ENCODE measurements around the gene GGT6. TPM values are rescaled to one million over a fixed set of nuclear protein-coding genes. Genes with fewer than 3 reads are reported as not detected.

The GGT6 gene
- polyA plus RNA-seq, 2 of the 4 experiments (the other 2 are of a cell fraction): not detected

- Histone ChIP-seq H3K27ac (no peak overlapping the region), H3K4me2 (no peak overlapping the region), H3K4me1 (peaks cover 5% of the 10 kb centered on the region; the same call in 1 of the 3 replicates), H3K9me3 (no peaks in the 10 kb centered on the region), H3K4me3 (no peak overlapping the region)
- FAIRE-seq (no peak), ATAC-seq (no peak), DNase-seq (ENCODE audit: low read depth in 1 of 2, low spot score in 1 of 2) (no peak)
- TF ChIP-seq CHD4 (IDR thresholded peaks at IDR 0.05; ENCODE audit: borderline replicate concordance) (no peak), CEBPB (IDR thresholded peaks at IDR 0.05) (no peak), SMC3 (IDR thresholded peaks at IDR 0.05) (no peak), HDAC2 (IDR thresholded peaks at IDR 0.05) (no peak), KDM1A (IDR thresholded peaks at IDR 0.05; ENCODE audit: low read depth) (no peak), USF2 (IDR thresholded peaks at IDR 0.05) (no peak), REST (IDR thresholded peaks at IDR 0.05) (no peak), PHF8 (IDR thresholded peaks at IDR 0.05; ENCODE audit: borderline replicate concordance, low read depth) (no peak), RCOR1 (IDR thresholded peaks at IDR 0.05; ENCODE audit: low read depth, low read length) (no peak), POLR2A (IDR thresholded peaks at IDR 0.05; ENCODE audit: low read length) (no peak), BCL3 (IDR thresholded peaks at IDR 0.05) (no peak), FOSB (CRISPR knock-in tag; IDR thresholded peaks at IDR 0.05) (no peak), ATOH8 (CRISPR knock-in tag; IDR thresholded peaks at IDR 0.05; ENCODE audit: low read depth) (no peak), MAZ (IDR thresholded peaks at IDR 0.05; ENCODE audit: borderline replicate concordance, low read depth, low read length) (no peak), GATA3 (IDR thresholded peaks at IDR 0.05; ENCODE audit: borderline replicate concordance) (no peak), HOXB13 (CRISPR knock-in tag; IDR thresholded peaks at IDR 0.05; ENCODE audit: low read depth) (no peak)
- ChIA-PET POLR2A (interaction anchor here (0.7 kb wide), 1 partner anchor 198 kb away, joined by 3 read pairs; no protein-coding TSS in a partner anchor), CTCF (interaction anchor here (0.7 to 18.8 kb wide), 8 partner anchors 11 to 398 kb away, joined by 3 to 186 read pairs (median 8); no protein-coding TSS in a partner anchor)
- WGBS (ENCODE audit: missing lambda C conversion rate): 66% methylated on average over 13 of the region's 13 CpGs
Measured at GRCh38 chr17:4597975-4598374, 37.6 kb upstream of the GGT6 start.

GRCh38 chr17:4596636-4597380 is 36.4 kb upstream of the GGT6 start:
- CTCF ChIA-PET: interaction anchor here (0.6 to 18.8 kb wide), 10 partner anchors 10 to 62 kb away, joined by 3 to 186 read pairs (median 3); partner anchors contain the start of gene SMTNL2
- ATAC-seq: no peak
- Histone ChIP-seq H3K4me2 (no peak overlapping the region), H3K4me1 (peaks cover 5% of the 10 kb centered on the region; the same call in 2 of the 3 replicates), H3K4me3 (no peak overlapping the region), H3K27ac (no peak overlapping the region), H3K9me3 (no peaks in the 10 kb centered on the region)
- WGBS (ENCODE audit: missing lambda C conversion rate): 82% methylated on average over 35 of the region's 36 CpGs
- POLR2A ChIA-PET: no interaction called here
- no peak for DNase-seq (ENCODE audit: low read depth in 1 of 2, low spot score in 1 of 2)
- TF ChIP-seq HDAC2 (IDR thresholded peaks at IDR 0.05) (no peak), KDM5A (IDR thresholded peaks at IDR 0.05) (no peak), ATOH8 (CRISPR knock-in tag; IDR thresholded peaks at IDR 0.05; ENCODE audit: low read depth) (no peak), POLR2AphosphoS2 (conservative IDR thresholded peaks at IDR 0.05; ENCODE audit: low read length) (no peak), EHF (CRISPR knock-in tag; IDR thresholded peaks at IDR 0.05) (no peak), ZNF302 (CRISPR knock-in tag; IDR thresholded peaks at IDR 0.05) (no peak), ZFP36 (IDR thresholded peaks at IDR 0.05; ENCODE audit: borderline replicate concordance, partially characterized antibody) (no peak), HOXB5 (CRISPR knock-in tag; IDR thresholded peaks at IDR 0.05) (no peak), ESRRA (IDR thresholded peaks at IDR 0.05; ENCODE audit: borderline replicate concordance, low read length) (no peak), ZSCAN20 (CRISPR knock-in tag; IDR thresholded peaks at IDR 0.05) (no peak), SREBF2 (IDR thresholded peaks at IDR 0.05) (no peak), E2F6 (IDR thresholded peaks at IDR 0.05; ENCODE audit: borderline replicate concordance, low read depth) (no peak), RNF2 (IDR thresholded peaks at IDR 0.05; ENCODE audit: borderline replicate concordance, low read depth) (no peak)
- FAIRE-seq: no peak
